PFSK-1 (cell line): ENCODE measurements around the gene OR7D4.

ENCODE experiments used
- FOXP2 ChIP-seq: optimal IDR thresholded peaks from 2 replicates; pipeline ENCODE3; 2011; ENCODE audit warnings: borderline replicate concordance, control low read depth, inconsistent platforms; ENCODE audit not compliant: insufficient read depth; ENCODE audit errors: extremely low read length, extremely low read depth
- POLR2AphosphoS5 ChIP-seq: IDR thresholded peaks from 2 replicates; pipeline ENCODE4 v1.6.1; 2012; ENCODE audit warnings: low read depth, mild to moderate bottlenecking, control low read depth, low read length, moderate library complexity
- SIN3A ChIP-seq: IDR thresholded peaks from 2 replicates; pipeline ENCODE4 v1.6.1; 2012; ENCODE audit warnings: mild to moderate bottlenecking, low read length, moderate library complexity, borderline replicate concordance; ENCODE audit not compliant: insufficient read depth
- TAF1 ChIP-seq: IDR thresholded peaks from 2 replicates; pipeline ENCODE4 v1.6.1; 2012; ENCODE audit warnings: low read length, control low read depth, borderline replicate concordance; ENCODE audit not compliant: insufficient read depth
- TF ChIP-seq, protein P1 (sequence below), 2 experiments: IDR thresholded peaks; 2 replicates each; pipeline versions ENCODE4 v1.6.1 to v1.8.0; 2011 to 2012; ENCODE audit warnings: low read depth in 2 of 2, low read length in 2 of 2, control low read depth in 1 of 2, inconsistent platforms in 1 of 2, mild to moderate bottlenecking in 1 of 2, moderate library complexity in 1 of 2; ENCODE audit not compliant: insufficient read depth in 1 of 2

DNA sequence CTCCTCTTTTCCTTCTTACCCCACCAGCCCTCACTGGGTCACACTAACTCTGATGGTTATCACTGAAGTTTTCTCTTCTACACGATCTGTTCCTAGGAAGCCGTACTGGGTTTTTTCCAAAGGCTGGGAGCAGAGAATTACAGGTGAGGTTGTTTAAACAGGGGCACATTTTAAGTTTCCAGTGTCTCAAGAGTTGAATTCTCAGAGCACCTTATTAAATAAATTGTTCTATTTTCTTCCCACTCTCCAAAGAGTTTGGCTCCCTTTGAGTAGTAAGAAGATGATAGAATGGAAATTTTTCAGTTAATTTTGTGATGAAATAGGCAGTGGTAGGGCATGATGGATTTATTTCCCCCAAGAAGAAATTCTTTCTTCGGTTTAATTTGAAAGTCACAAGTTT lies at the start of gene OR7D4:
- no peak for TF ChIP-seq POLR2AphosphoS5
- TF ChIP-seq, protein P1, sequence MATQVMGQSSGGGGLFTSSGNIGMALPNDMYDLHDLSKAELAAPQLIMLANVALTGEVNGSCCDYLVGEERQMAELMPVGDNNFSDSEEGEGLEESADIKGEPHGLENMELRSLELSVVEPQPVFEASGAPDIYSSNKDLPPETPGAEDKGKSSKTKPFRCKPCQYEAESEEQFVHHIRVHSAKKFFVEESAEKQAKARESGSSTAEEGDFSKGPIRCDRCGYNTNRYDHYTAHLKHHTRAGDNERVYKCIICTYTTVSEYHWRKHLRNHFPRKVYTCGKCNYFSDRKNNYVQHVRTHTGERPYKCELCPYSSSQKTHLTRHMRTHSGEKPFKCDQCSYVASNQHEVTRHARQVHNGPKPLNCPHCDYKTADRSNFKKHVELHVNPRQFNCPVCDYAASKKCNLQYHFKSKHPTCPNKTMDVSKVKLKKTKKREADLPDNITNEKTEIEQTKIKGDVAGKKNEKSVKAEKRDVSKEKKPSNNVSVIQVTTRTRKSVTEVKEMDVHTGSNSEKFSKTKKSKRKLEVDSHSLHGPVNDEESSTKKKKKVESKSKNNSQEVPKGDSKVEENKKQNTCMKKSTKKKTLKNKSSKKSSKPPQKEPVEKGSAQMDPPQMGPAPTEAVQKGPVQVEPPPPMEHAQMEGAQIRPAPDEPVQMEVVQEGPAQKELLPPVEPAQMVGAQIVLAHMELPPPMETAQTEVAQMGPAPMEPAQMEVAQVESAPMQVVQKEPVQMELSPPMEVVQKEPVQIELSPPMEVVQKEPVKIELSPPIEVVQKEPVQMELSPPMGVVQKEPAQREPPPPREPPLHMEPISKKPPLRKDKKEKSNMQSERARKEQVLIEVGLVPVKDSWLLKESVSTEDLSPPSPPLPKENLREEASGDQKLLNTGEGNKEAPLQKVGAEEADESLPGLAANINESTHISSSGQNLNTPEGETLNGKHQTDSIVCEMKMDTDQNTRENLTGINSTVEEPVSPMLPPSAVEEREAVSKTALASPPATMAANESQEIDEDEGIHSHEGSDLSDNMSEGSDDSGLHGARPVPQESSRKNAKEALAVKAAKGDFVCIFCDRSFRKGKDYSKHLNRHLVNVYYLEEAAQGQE (IDR thresholded peaks at IDR 0.05; ENCODE audit: insufficient read depth in 1 of 2, low read depth in 2 of 2, low read length in 2 of 2) = no peak
- TF ChIP-seq TAF1 = no peak
- no peak for TF ChIP-seq SIN3A
- no peak for TF ChIP-seq FOXP2
